Suppressor macrophage treated with lipopolysaccharide for 1 hour (primary cell): ENCODE results near the gene SAFB.

ENCODE experiments used
- DNase-seq, 3 donors: peaks; one replicate each; pipeline ENCODE4 v3.0.0-alpha.2; 2020 to 2022

SAFB gene

DNA sequence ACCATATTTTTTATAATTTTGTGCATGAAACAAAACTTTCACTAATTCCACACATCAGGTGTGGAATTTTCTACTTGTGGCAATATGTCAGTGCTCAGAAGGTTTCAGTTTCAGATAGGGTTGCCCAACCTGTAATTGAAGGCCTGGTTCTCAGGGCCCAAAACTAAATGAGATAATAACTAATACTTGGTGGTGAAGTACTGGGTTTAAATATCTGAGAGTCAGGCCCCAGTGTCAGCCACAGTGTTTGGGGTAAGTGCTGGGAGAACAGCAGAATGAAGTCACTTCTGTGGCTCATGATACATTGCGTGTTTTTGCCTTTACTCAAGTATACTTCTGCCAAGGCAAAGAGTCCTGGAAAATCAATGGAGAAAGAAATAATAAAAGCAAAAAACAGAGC is 5.6 kb downstream of the SAFB start:
- DNase-seq: peak; percentile 42 to 70 (median 43)

DNA sequence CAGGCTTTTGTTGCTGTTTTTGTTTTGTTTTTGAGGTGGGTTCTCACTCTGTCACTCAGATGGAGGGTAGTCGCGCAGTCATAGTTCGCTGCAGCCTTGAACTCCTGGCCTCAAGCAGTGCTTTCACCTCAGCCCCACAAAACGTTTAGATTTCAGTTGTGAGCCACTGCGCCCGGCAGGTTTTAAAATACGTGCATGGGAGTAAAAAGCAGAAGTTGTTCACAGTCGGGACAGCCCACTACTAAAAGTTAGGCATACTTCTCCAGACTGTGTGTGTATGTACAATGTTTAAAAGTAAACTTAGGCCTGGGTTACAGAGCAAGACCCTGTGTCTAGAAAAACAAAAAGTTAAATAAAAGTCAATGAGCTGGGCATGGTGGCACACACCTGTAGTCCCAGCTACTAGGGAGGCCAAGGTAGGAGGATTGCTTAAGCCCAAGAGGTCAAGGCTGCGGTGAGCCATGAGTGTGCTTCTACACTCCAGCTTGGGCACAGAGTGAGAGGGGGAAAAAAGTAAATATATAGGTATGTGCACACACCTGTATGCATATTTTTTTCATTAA is 6.1 kb downstream of the SAFB start:
- peak; percentile 67 to 72 (median 68) for DNase-seq

DNA sequence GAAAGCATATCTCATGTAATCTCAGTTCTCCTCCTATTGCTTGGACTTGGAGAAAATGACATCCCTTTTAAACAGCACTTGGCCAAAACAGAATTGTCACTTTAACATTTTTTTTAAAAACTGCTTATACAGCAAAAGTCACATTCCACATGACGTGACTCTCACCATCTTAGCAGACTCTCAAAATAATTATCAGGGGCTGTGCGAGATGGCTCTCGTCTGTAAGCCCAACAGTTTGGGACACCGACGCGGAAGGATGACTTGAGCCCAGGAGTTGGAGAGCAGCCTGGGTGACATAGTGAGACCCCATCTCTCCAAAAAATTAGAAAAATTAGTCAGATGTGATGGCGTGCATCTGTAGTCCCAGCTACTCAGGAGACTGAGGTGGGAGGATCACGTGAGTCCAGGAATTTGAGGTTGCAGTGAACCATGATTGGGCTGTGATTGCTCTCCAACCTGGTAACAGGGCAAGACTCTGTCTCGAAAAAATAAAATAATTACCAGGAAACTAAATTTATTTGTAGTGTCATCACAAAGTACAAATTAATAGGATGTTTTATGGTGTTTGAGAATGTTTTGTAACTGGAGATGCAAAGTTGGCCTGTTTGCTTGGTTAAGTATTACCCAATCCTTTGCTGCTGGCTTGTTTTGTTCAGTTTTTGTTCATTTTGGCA is 8.8 kb downstream of the SAFB start:
- DNase-seq: no peak

DNA sequence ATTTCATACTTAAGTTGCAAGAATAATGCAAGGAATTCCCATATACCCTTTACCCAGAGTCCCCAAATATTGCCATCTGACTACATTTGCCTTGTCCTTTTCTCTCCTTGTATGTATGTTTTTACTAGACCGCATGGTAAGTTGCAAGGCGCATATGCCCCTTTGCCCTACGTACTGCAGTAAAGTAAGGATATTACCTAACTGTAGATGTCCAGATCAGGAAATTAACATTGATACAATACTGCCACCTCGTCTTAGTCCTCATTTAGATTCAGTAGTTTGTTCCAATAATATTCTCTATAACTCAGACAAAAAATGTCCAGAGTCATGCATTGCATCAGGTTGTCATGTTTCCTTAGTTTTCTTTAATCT is 9.3 kb downstream of the SAFB start:
- no peak for DNase-seq

DNA sequence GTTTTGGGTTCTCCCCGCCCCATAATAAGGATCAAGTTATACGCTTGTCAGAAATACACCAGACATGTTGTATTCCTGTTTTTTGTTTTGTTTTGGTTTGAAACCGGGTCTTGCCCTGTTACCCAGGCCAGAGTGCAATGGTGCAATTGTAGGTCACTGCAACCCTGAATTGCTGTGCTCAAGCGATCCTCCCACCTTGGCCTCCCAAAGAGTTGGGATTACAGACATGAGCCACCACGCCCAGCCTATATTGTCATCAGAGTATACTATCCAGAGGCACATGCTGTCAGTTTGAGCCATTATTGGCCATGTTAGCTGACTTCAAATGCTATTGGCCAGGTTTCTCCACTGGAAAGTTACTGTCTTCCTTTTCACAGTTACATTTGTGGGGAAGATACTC is 9.8 kb downstream of the SAFB start:
- DNase-seq: no peak

DNA sequence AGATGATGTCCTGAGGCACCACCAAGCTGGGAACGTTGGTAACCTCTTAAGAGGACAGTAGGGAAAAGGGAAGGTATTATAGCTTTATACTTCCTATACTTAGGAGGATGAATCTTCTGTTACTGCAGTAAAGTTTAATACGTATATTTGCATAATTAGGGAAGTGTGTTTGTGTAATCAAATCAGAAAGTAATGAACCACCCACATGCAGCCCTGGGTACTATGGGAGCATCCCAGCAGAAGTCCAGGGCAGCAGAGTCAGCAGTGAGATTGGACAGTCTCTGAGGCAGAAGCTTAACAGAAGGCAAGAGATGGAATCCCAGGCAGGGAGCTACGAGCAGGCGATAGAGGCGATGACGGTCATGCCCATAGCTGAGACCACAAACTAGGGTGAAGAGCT is 12.5 kb downstream of the SAFB start:
- DNase-seq: peak; percentile 29 to 36 (median 29)

DNA sequence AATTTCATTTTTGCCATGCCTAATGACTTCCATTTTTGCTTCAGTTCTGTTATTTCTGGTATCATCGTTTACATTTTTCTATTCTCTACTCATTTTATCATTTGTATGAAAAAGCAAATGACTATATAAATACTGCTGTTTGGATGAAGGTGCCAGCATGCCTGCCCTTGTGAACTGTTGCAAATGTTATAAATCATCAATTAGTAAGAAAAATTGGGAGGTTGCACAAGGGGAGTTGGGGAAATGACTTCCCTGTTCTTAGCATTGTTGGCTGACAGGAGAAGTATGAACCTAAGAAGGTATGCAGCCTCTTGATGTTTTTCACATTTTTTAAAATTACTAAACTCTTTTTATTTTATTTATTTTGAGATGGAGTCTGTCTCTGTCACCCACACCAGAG is 15.1 kb downstream of the SAFB start:
- DNase-seq: no peak

DNA sequence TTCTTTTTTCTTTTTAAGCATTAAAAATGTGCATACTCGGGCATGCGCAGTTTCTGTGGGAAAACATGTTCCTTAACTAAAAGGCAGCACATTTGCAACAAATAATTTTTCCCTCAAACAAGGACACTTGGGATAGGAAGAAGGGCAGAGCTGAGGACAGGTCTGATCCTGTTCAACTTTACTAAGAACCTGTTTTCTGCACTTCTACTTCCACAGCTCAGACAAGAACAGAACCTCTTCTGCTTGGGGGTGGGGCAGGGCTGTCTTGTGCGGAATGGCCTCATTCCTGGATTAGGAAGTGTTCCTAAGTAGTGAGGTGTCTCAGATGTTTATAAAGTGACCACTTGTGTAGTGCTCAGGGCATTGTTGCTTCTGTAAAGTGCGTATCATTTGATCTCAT is 18.3 kb downstream of the SAFB start:
- no peak for DNase-seq

DNA sequence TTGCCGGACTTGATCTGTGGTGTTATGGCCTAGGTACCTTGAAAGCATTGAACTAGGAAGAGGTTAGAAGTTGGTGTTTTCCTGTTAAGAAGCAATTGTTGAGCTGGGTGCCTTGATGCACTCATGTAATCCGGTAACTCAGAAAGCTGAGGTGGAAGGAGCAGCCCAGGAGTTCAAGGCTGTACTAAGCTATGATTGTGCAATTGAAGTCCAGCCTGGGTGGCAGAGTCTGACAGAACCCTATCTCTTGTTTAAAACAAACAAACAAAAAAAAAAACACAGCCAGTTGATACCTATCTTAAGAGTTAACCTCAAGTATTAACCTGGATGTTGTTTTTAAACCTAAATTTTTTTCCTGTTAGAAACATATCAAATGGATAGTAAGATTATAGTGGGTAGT is 19.3 kb downstream of the SAFB start:
- no peak for DNase-seq

DNA sequence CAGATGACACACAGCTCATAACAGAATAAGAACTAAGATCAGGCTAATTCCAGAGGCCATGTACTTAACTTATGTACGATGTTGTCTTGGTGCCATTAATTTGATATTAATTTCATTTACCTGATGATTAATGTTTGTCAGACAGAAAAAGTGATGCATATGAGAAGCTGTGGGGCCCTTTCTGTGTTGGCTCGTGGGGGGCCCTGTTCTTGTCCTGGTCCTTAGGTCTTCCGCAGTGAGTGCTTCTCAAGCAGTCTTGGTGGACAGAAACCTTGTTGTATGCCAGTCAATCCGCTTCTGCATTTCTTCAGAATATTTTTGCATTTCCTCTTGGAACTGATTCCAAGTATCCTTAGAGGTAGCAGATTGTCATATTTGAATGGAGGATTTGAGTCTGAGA is 20.2 kb downstream of the SAFB start:
- no peak for DNase-seq

DNA sequence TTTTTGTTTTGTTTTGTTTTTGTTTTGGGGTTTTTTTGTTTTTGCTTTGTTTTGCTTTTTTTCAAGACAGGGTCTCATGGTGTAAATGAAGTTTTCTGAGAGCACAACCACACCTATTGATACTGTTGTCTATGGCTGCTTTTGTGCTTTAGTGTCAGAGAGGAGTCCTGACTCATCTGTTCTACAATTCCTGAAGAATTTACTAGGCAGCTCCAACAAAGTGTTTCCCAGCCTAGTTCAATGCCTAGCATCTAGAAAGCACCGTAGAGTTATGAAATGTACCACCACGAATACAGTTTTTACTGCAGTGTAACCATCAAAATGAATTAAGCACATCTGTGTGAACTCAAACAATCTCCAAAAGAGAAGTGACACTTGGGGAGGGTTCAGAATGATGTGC is 21.2 kb downstream of the SAFB start:
- DNase-seq: no peak

DNA sequence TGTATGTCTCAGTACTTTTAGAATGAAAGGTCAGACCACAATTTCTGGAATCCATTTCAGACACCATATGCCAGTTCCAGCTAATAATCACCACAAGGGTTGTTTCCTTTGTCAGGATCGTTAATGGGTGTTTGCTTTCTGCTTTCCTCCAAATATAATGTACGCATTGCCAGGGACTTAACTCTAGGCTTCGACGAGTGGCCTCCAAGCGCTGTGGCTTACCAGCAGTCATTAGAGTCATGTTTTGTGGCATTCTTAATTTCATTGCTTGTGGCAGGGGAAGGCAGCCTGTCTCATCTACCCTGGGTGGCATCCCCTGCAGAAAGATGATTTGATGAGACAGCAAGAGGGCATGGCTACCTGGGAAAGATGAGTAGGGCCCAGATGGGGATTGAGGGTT is 22.5 kb downstream of the SAFB start:
- no peak for DNase-seq

DNA sequence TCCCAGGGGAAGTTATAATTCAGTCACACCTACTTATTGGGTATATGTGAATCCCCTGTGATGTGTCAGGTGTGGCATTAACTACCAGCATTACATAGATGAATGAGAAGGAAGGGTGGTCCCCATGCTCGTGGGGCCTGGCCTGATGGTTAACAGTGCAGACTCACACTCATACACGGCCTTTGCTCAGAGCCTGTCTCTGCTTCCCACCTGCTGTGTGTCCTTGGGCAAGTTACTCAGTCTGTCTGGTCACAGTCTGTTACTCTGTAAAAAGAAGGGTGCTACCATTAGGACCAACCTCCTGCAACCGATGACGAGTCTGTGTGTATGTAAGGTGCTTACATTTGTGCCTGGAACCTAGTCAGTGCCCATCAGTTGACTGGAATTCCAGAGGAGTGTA is 23.8 kb downstream of the SAFB start:
- no peak for DNase-seq

DNA sequence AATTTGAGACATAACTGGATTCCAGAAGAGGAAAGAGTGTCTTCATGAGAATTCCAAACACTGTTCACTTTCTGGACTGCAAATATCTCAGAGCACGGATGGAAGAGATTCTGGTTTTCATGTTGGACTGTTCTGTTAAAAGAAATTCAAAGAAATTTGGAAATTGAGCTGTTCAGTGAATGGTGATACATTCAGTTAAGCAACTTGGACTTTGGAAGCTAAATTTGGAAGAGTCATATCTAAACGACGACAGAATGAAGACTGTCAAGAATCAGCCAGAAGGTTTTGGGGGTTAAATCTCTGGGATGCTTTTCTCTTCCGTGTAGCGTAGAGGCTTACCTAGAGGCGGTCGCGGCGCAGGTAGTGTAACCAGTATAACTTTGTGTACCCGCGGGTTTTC is 25.6 kb downstream of the SAFB start:
- DNase-seq: no peak

DNA sequence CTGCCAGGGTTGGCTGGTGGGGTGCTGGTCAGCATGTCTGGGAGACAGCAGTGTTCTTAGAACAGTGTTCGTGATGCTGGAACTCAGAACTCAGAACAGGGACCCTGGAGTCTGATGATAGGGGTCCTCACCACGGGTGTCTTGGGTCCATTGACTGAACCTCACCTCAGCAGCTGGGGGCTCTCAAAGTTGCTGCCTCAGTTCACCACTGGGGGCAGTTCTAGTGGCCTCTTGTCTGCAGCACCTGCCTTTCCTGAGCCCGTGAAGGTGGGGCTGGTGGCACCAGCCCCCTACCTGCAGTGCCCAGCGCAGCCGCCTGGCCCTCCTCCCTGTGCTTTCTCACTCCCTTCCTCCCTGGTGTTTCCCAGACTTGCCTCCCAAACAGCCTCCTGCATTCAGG is 28.5 kb downstream of the SAFB start:
- DNase-seq: no peak

DNA sequence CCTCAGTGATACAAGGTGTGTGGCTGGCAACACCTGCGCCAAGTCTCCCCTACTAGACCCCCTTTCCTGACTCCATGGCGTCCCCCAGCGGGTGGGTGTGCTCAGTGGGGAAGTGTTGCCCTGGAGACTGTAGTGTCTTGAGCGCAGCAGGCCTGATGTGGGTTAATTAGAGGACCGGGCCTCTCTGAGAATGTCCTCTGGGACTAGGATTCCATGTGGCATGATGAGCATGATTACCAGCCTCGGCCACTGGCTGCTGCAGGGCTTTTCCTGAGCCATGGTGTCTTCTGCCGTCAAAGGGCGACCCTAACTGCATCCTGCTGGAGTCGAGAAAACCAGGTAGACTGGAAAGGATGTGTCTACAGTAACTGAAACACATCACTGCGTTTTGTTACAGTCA is 29.4 kb downstream of the SAFB start:
- no peak for DNase-seq

DNA sequence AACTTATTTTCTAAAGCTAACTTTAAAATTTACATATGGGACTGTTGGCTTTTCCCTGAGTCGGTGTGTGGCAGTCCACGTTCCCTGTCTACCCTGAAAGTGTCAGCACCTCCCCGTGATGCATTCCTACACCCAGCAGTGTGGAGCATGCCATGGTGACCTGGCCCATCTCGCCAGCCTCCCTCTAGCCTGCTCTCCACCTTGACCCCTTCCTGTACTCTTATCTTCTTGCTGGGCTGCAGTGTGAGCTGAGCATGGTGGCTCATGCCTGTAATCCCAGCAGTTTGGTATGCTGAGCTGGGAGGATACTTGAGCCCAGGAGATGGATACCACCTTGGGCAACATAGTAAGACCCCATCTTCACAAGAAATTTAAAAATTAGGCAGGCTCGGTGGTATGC is 32.0 kb downstream of the SAFB start:
- DNase-seq: no peak

DNA sequence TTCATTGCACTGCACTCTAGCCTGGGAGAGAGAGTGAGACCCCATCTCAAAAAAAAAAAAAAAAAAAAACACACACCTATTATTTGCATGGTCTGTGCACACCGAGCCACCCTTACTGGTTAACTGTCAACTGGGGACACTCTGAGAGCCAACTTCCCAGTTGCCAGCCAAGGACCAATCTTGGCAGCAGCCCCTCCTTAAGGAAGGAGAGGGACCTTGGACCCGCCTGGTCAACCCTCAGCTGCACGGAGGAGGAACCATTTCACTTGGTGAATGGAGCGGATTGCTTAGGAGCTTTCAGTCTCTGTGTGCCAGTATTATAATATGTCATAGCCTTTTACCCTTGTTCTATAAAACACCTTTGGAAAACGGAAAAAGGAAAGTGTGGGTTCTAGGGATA is 32.5 kb downstream of the SAFB start:
- DNase-seq: no peak

DNA sequence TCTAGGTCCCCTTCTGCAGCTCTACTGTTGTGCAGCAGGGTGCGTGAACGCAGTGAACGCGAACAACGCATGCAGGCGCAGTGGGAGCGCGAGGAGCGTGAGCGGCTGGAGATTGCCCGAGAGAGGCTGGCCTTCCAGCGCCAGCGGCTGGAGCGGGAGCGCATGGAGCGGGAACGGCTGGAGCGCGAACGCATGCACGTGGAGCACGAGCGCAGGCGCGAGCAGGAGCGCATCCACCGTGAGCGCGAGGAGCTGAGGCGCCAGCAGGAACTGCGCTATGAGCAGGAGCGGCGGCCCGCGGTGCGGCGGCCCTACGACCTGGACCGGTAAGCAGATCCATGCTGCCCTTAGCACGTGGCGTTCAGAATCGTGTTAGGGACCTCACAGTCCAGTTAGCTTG is 38.6 kb downstream of the SAFB start:
- DNase-seq: no peak

DNA sequence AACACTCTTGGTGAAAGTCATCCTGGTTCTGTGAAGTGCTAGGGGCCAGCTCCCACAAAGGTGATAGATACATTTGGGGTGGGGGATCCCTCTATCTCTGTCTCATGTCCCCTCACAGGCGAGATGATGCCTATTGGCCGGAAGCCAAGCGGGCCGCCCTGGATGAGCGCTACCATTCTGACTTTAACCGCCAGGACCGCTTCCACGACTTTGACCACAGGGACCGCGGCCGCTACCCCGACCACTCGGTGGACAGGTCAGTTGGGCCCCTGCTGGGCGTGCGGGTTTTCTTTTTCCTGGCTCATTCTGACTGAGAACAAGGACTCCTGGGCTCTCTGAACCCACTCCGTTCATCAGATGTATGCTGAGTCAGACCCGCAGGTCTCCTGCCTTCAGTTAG is 41.0 kb downstream of the SAFB start:
- no peak for DNase-seq

DNA sequence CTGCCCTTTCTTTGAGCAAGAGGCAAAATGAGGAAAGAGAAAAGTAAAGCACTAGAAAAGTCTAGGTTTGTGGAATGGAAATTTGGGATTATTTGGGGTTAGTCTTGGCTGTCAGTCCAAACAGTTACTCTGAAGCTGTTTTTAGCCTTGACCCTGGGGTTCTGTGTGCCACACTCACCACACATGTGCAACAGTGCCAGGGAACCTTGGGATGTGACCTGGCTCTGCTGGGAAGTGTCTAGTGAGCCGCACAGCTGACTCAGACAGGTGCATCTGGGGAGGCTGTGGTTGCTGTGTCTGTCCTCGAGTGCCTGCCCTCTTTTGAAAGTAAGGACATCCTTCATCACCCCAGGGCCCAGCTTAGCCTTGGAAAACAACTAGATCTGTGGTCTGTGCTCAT is 41.6 kb downstream of the SAFB start:
- no peak for DNase-seq

DNA sequence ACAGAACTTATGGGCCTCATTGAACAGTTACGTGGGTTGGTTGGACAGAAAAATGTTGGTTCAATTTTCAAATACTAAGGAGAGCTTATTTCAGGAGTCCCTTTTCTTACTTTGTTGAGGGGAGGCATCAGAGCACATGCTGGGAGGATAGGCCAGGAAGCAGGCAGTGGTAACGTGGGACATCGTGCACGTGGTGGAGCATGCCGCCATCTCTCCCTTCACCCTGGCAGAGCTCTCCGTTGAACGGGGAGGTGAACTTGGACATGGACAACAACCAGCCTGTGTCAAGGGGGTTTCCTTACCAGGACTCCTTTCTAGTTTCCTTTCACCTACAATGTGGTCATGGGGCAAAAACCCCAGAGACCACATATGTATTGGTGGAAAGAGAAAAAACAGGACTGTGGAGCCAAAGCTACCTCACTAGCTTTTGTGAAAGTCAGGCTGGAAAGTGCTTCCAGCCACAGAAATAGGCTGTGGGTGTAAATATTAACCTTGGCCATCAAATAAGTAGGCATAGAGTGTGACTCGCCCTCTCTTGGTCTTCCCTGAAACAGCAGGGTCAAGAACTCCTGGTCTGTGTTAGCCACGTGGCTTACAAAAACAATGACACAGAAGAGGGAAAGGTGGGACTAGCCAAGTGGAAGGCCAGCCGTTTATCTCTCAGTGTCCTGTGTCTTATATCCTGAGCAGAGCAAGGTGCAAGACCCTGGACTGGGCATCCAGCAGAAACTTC is 43.1 kb downstream of the SAFB start:
- no peak for DNase-seq

DNA sequence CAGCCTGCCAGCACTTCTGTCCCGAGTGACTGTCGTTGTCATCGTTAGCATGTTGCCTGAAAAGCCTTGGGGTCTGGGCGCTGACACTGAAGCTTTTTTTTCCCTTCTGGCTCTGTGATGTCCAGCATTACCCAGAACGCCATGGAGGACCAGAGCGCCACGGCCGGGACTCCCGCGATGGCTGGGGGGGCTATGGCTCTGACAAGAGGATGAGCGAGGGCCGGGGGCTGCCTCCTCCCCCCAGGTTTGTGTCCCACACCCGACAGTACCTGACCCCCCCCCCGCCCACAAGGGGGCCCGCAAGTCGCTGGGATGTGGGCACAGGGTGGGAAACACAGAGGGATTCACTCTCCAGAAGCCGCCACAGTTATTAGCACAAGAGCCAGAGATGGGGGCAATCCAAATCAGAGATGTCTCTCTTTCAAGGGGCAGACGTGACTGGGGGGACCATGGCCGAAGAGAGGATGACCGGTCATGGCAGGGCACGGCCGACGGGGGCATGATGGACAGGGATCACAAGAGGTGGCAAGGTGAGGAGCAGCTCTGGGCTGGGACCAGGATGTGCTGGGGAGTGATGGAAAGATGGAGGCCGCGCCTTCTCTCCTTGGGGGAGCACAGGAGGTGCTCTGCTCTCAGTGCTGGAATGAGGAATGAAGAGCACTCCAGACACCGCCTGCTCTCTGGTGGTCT is 44.2 kb downstream of the SAFB start:
- no peak for DNase-seq

DNA sequence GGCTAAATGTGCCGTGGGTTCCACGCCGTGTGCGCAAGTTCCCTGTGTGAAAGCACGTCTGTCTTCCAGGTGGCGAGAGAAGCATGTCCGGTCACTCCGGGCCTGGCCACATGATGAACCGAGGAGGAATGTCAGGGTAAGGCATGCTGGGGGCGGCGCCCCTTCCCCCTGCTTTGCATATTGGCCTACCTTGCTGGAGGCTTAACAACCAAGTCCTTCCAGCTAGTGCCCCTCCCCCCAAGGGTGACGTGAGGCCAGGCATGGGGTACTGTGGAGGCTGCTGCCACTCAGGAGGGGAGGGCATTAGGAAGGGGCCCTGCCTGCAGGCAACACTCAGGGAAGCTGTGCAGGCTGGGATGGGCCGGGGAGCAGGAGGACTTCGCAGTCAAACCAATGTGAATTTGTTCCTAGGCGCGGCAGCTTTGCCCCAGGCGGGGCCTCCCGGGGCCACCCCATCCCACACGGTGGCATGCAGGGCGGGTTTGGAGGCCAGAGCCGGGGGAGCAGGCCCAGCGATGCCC is 44.9 kb downstream of the SAFB start:
- no peak for DNase-seq
